Smooth muscle cell of the brain vasculature (primary cell): ENCODE results near the gene ATP10A.
"Not testable (repeated sequence)": the region's sequence is repeated elsewhere in the genome, so short reads cannot be mapped to it uniquely, and the experiment has no call there.

ENCODE experiments used
- DNase-seq: peaks from one replicate; pipeline ENCODE4 v3.0.0-alpha.2; 2012; ENCODE audit warnings: low read depth, low spot score

The ATP10A gene

GRCh38 chr15:25884370-25884769, 21.2 kb upstream of the ATP10A start:
- no peak for DNase-seq

- DNase-seq = no peak
Observed at GRCh38 chr15:25883463-25884259, 20.5 kb upstream of the ATP10A start.

GRCh38 chr15:25882466-25882865, 19.3 kb upstream of the ATP10A start:
- DNase-seq = no peak

- DNase-seq = not testable (repeated sequence)
Observed at GRCh38 chr15:25880877-25881276, 17.8 kb upstream of the ATP10A start.

GRCh38 chr15:25880411-25880810, 17.3 kb upstream of the ATP10A start:
- DNase-seq = no peak

- no peak for DNase-seq
Observed at GRCh38 chr15:25879438-25879837, 16.3 kb upstream of the ATP10A start.

- no peak for DNase-seq
Observed at GRCh38 chr15:25877681-25878080, 14.6 kb upstream of the ATP10A start.

- DNase-seq = no peak
Observed at GRCh38 chr15:25876231-25877140, 13.4 kb upstream of the ATP10A start.

GRCh38 chr15:25875566-25875965, 12.4 kb upstream of the ATP10A start:
- no peak for DNase-seq

GRCh38 chr15:25874379-25874778, 11.3 kb upstream of the ATP10A start:
- no peak for DNase-seq

GRCh38 chr15:25871403-25871802, 8.3 kb upstream of the ATP10A start:
- DNase-seq = no peak

- no peak for DNase-seq
Observed at GRCh38 chr15:25870938-25871337, 7.8 kb upstream of the ATP10A start.

GRCh38 chr15:25869701-25870100, 6.6 kb upstream of the ATP10A start:
- DNase-seq = no peak

GRCh38 chr15:25866874-25867273, 3.7 kb upstream of the ATP10A start:
- no peak for DNase-seq

GRCh38 chr15:25866251-25866650, 3.1 kb upstream of the ATP10A start:
- no peak for DNase-seq

GRCh38 chr15:25864966-25865365, 1.8 kb upstream of the ATP10A start:
- DNase-seq = no peak

GRCh38 chr15:25863968-25864580, 947 bp upstream of the ATP10A start:
- no peak for DNase-seq

GRCh38 chr15:25862472-25863110, 536 bp downstream of the ATP10A start:
- no peak for DNase-seq

GRCh38 chr15:25862071-25862471, 1.1 kb downstream of the ATP10A start:
- DNase-seq = no peak

GRCh38 chr15:25860885-25861866, 2.0 kb downstream of the ATP10A start:
- DNase-seq = no peak
